ENCODE data around the gene PSTPIP2.

PSTPIP2 gene

GRCh38 chr18:46042571-46043123 lies 29.4 kb downstream of the PSTPIP2 start:
- TF ChIP-seq JUND (IDR thresholded peaks at IDR 0.05; ENCODE audit: low read depth): no peak
- in situ Hi-C loops (cut with HindIII; ENCODE audit: low pct_unique_long_range_greater_than_20kb, low sequenced_read_pairs): no loop called here
- DNase-seq (ENCODE audit: low read depth in 1 of 2, low spot score in 1 of 2): peak in 1 of 2 experiments; percentile 27

DNA sequence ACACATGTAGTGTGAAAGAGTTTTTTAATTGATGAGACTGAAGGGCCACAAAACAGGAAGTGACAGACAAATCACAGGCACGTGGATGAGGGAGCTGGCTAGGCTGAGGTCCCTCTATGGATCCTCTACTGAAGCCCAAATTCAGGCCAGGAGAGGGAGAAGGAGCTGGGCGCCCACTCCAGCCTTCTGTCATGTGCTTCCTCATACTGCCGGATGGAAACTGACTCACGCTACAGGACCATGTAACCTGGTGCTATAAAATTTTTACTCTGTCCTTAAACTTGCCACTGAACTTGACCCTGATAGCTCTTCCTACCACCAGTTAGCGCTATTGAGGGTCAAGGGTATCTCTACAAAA lies 31.3 kb downstream of the PSTPIP2 start:
- no peak for DNase-seq (ENCODE audit: low read depth in 1 of 2, low spot score in 1 of 2)
- in situ Hi-C loops (cut with HindIII; ENCODE audit: low pct_unique_long_range_greater_than_20kb, low sequenced_read_pairs): no loop called here
- no peak for TF ChIP-seq JUND (IDR thresholded peaks at IDR 0.05; ENCODE audit: low read depth)

GRCh38 chr18:46040033-46040746 lies 31.9 kb downstream of the PSTPIP2 start:
- no peak for TF ChIP-seq JUND (IDR thresholded peaks at IDR 0.05; ENCODE audit: low read depth)
- in situ Hi-C loops (cut with HindIII; ENCODE audit: low pct_unique_long_range_greater_than_20kb, low sequenced_read_pairs): no loop called here
- no peak for DNase-seq (ENCODE audit: low read depth in 1 of 2, low spot score in 1 of 2)

DNA sequence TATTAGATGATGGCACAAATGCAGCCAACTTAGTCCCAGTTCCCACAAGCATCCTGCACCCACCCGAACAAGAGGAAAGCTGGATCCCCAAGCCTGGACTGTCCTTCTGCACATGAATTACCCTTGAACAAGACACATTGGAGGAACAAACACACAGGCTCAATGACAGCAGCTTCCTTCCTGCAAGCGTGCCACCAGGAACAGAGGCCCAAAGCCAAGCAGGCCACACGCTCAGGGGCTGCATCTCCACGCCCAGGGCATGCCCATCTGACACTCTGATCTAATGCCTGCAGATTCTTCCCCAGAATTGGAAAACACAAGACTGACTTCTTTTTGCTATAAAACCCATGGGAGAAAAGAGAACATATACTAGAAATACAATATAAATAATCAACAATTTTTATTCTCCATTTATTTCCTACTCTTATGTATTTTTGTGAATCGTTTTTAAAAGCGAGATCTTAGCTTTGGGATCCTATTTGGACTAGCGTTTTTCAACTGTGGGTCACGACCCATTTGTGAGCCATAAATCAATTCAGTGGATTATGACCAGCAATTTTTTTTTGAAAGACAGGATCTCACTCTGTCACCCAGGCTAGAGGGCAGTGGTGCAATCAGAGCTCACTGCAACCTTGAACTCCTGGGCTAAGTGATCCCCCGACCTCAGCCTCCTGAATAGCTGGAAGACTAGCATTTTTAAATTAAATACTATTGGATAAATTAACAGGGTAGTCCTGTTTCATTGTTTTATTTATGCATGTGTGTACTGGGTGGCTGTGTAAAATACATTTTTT lies 34.4 kb downstream of the PSTPIP2 start:
- no peak for DNase-seq (ENCODE audit: low read depth in 1 of 2, low spot score in 1 of 2)
- in situ Hi-C loops (cut with HindIII; ENCODE audit: low pct_unique_long_range_greater_than_20kb, low sequenced_read_pairs): no loop called here
- no peak for TF ChIP-seq JUND (IDR thresholded peaks at IDR 0.05; ENCODE audit: low read depth)

DNA sequence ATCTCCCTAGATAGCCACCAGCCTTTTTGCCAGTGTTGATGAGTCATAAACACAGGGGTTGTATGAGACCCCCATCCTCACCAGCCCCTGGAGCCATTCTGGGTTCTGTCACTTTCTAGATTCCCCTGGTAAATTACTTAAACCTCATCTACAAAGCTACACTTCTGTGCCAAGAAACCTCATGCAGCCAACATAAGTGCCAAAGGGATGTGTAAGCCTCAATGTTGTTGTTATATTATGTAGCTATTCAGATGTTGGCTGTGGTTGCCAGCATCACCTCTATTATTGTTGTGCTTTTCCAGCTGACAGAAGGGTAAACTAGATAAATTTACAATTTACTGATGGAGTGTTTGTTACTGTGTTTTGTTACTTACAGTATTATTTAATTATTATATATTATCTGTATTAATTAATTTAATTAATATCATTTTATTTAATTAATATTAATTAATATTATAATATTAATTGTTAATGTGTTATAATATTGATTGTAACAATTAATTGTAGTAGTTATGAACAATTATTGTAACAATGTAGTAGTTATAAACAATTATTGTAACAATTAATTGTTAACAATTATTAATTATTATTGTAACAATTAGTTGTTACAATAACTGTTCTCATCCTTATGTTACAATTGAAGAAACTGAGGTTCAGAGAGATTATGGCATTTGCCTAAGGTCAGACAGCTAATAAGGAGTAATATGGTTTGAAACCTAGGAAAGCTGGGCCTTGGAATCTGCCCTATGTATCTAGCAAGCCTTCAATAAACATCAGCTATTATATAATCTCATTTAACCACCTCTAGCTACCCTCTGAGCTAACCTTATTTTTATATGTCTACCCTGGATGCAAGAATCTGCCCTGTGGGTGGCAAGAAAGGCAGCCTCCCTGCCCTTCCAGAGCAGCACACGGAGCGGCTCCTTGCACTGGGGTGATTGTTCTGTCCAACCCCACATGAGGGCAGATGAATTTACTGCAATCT lies 36.1 kb downstream of the PSTPIP2 start:
- no peak for TF ChIP-seq JUND (IDR thresholded peaks at IDR 0.05; ENCODE audit: low read depth)
- DNase-seq (ENCODE audit: low read depth in 1 of 2, low spot score in 1 of 2): no peak
- in situ Hi-C loops (cut with HindIII; ENCODE audit: low pct_unique_long_range_greater_than_20kb, low sequenced_read_pairs): no loop called here

DNA sequence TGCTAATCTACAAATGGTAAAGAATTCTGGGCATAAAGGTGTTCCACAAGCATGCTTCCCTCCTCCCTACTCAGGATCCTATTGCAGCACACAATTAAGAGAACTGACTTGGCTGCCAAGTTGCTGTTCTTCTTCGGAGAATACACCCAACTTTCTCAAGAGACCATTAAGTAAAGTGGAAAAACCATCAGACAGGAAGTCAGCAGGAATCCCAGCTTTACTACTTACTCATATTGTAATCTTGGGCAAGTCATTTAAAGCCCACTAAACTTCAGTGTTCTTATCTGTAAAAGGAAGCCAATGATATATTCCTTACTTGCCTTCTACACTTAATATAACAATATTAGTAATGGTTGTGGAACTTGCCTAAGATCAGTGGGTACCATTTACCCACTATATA lies 37.8 kb downstream of the PSTPIP2 start:
- no peak for DNase-seq (ENCODE audit: low read depth in 1 of 2, low spot score in 1 of 2)
- no peak for TF ChIP-seq JUND (IDR thresholded peaks at IDR 0.05; ENCODE audit: low read depth)
- in situ Hi-C loops (cut with HindIII; ENCODE audit: low pct_unique_long_range_greater_than_20kb, low sequenced_read_pairs): no loop called here

GRCh38 chr18:46031741-46032140 lies 40.3 kb downstream of the PSTPIP2 start:
- no peak for DNase-seq (ENCODE audit: low read depth in 1 of 2, low spot score in 1 of 2)
- TF ChIP-seq JUND (IDR thresholded peaks at IDR 0.05; ENCODE audit: low read depth): no peak
- in situ Hi-C loops (cut with HindIII; ENCODE audit: low pct_unique_long_range_greater_than_20kb, low sequenced_read_pairs): no loop called here

DNA sequence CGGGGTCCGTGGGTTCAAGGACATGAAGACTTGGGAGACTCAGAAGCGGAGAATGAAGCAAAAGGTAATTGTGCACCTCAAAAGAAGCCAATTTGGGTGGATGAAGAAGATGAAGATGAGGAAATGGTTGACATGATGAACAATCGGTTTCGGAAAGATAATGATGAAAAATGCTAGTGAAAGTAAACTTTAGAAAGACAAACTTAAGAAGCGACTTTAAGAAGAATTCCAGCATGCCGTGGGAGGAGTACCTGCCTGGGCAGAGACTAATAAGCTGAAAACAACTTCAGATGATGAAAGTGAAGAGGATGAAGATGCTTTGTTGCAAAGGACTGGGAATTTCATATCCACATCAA lies 43.5 kb downstream of the PSTPIP2 start:
- no peak for TF ChIP-seq JUND (IDR thresholded peaks at IDR 0.05; ENCODE audit: low read depth)
- DNase-seq (ENCODE audit: low read depth in 1 of 2, low spot score in 1 of 2): no peak
- in situ Hi-C loops (cut with HindIII; ENCODE audit: low pct_unique_long_range_greater_than_20kb, low sequenced_read_pairs): no loop called here

DNA sequence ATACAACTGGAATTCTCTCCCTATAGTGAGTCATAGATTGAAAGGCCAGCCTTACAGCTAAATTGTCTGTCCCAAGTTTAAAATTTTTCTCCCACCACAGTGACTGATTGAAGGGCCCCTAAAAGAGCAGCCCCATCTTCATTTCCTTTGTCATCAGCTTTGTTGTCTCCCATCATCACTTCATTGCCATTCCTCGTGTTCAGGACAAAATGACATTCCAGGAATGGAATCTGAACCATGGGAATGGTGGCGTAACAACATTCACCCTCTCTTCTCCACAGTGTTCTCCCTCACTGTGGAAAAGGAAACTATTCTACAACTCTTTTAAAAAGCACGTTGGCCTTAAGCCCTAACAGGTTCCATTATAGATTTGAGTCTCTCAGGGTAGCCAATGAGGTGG lies 52.1 kb downstream of the PSTPIP2 start:
- no peak for DNase-seq (ENCODE audit: low read depth in 1 of 2, low spot score in 1 of 2)
- in situ Hi-C loops (cut with HindIII; ENCODE audit: low pct_unique_long_range_greater_than_20kb, low sequenced_read_pairs): no loop called here
- no peak for TF ChIP-seq JUND (IDR thresholded peaks at IDR 0.05; ENCODE audit: low read depth)

- DNase-seq (ENCODE audit: low read depth in 1 of 2, low spot score in 1 of 2): no peak
- in situ Hi-C loops (cut with HindIII; ENCODE audit: low pct_unique_long_range_greater_than_20kb, low sequenced_read_pairs): no loop called here
These were observed 58.4 kb downstream of the PSTPIP2 start for GRCh38 chr18:46013484-46014189.

DNA sequence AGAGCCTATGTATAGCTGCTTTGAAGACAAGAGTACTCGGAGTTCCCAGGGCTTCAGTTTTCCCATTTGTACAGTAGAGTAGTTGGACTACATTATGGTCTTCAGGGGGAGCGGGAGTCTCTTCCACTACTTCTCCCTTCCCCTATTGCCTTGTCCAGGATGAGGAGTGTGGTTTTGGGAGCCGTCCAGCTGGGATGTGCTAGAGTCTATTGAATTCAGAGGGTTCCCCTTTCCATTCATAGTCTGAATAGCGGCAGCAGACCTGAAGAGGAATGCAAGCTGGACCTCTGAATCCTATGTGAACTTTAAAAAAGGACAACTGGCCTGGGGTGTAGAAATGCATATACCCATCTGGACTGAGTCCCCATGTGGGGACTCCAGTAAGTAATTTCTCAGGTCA lies 61.4 kb downstream of the PSTPIP2 start:
- no peak for DNase-seq (ENCODE audit: low read depth in 1 of 2, low spot score in 1 of 2)
- TF ChIP-seq JUND (IDR thresholded peaks at IDR 0.05; ENCODE audit: low read depth): no peak
- in situ Hi-C loops (cut with HindIII; ENCODE audit: low pct_unique_long_range_greater_than_20kb, low sequenced_read_pairs): no loop called here

More at GRCh38 chr18:46013484-46014189, 58.4 kb downstream of the PSTPIP2 start:
- no peak for TF ChIP-seq JUND (IDR thresholded peaks at IDR 0.05; ENCODE audit: low read depth)

DNA sequence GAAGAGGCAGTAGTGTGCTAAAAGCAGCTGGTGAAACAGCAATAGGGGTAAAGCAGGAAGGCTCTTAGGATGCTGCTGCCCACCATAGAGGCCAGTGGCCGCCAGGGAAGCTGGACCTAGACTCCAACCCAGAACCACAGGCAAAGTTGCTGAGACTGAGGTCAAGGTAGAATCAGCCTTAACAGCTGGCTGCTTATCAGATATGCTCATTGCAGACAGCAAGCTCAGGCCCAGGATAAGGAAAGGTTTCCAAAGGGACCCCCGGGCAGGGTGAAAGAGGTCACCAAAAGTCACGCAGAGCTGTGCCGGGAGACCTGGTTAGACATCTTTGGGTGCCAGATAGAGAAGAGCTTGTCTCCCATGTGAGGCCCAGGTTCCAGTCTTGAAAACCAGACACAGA lies 62.0 kb downstream of the PSTPIP2 start:
- no peak for DNase-seq (ENCODE audit: low read depth in 1 of 2, low spot score in 1 of 2)
- in situ Hi-C loops (cut with HindIII; ENCODE audit: low pct_unique_long_range_greater_than_20kb, low sequenced_read_pairs): no loop called here
- TF ChIP-seq JUND (IDR thresholded peaks at IDR 0.05; ENCODE audit: low read depth): no peak

Measured in T47D (cell line).